ENCODE measurements around the gene RNF207.

GRCh38 chr1:6165441-6165985, 40.4 kb upstream of the RNF207 start:
- TF ChIP-seq, protein P1, sequence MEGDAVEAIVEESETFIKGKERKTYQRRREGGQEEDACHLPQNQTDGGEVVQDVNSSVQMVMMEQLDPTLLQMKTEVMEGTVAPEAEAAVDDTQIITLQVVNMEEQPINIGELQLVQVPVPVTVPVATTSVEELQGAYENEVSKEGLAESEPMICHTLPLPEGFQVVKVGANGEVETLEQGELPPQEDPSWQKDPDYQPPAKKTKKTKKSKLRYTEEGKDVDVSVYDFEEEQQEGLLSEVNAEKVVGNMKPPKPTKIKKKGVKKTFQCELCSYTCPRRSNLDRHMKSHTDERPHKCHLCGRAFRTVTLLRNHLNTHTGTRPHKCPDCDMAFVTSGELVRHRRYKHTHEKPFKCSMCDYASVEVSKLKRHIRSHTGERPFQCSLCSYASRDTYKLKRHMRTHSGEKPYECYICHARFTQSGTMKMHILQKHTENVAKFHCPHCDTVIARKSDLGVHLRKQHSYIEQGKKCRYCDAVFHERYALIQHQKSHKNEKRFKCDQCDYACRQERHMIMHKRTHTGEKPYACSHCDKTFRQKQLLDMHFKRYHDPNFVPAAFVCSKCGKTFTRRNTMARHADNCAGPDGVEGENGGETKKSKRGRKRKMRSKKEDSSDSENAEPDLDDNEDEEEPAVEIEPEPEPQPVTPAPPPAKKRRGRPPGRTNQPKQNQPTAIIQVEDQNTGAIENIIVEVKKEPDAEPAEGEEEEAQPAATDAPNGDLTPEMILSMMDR (conservative IDR thresholded peaks at IDR 0.05) = no peak
- no peak for TF ChIP-seq EZH2 (IDR thresholded peaks at IDR 0.05; ENCODE audit: low read depth)

Data from PC-9 (cell line).